ENCODE results near the gene ARHGAP6. TPM values are rescaled to one million over a fixed set of nuclear protein-coding genes. Genes with fewer than 3 reads are reported as not detected.

ARHGAP6 gene
- total and polyA plus RNA-seq, 9 of the 15 experiments (the other 6 are each of a cell fraction or from before 2014, with no cell fraction given): 12.5 to 63.6 (median 41.8) TPM

- CTCF ChIA-PET (ENCODE audit: low intra/inter-chr PET ratio): no interaction called here
- peaks cover 0 to 23% of the 10 kb centered on the region in 2 experiments; a peak in 2 of 5 replicates for H3K4me1 ChIP-seq (replicated peaks in 1 of 2; ENCODE audit: control insufficient read depth in 2 of 2, insufficient read depth in 2 of 2, low read length in 2 of 2)
- no peak overlapping the region for H3K9ac ChIP-seq (ENCODE audit: insufficient read depth in 1 of 2, low read depth in 2 of 2, low read length in 2 of 2)
- H3K4me2 ChIP-seq (ENCODE audit: insufficient read depth, low read length): no peak overlapping the region
- no peaks in the 10 kb centered on the region for H3K79me2 ChIP-seq (ENCODE audit: control insufficient read depth, insufficient read depth, low read length)
- no peaks in the 10 kb centered on the region for H3K36me3 ChIP-seq (ENCODE audit: control insufficient read depth, insufficient read depth, low read length)
- DNase-seq (ENCODE audit: extremely low read depth in 1 of 4, low spot score in 3 of 4): no peak
- 32% methylated on average over 3 of the region's 4 CpGs for WGBS (ENCODE audit: insufficient coverage, low coverage, missing lambda C conversion rate)
- H2AFZ ChIP-seq (ENCODE audit: low read depth, low read length): no peak overlapping the region
- in situ Hi-C loops (cut with MboI): no loop called here
- no peaks in the 10 kb centered on the region for H4K20me1 ChIP-seq (replicated peaks; ENCODE audit: control insufficient read depth, insufficient read depth, low read length)
- TF ChIP-seq NR1H2 (CRISPR knock-in tag; IDR thresholded peaks at IDR 0.05) (no peak), MLLT1 (IDR thresholded peaks at IDR 0.05) (no peak), NR0B1 (IDR thresholded peaks at IDR 0.05; ENCODE audit: partially characterized antibody) (no peak), ZZZ3 (IDR thresholded peaks at IDR 0.05) (no peak), YY1 (IDR thresholded peaks at IDR 0.05; ENCODE audit: borderline replicate concordance in 1 of 3, control insufficient read depth in 1 of 3, extremely low read depth in 1 of 3, insufficient read depth in 3 of 3, insufficient read length in 1 of 3, insufficient replicate concordance in 2 of 3, low read depth in 1 of 3, low read length in 2 of 3) (no peak), E2F6 (IDR thresholded peaks at IDR 0.05; ENCODE audit: borderline replicate concordance in 1 of 2, extremely low read depth in 1 of 2, insufficient read depth in 1 of 2, insufficient read length in 1 of 2, low read depth in 1 of 2, low read length in 1 of 2, poor library complexity in 1 of 2, severe bottlenecking in 1 of 2) (no peak), NFXL1 (CRISPR knock-in tag; IDR thresholded peaks at IDR 0.05) (no peak), IRF2 (CRISPR knock-in tag; IDR thresholded peaks at IDR 0.05) (no peak), KLF10 (CRISPR knock-in tag; IDR thresholded peaks at IDR 0.05) (no peak), MNT (conservative IDR thresholded peaks at IDR 0.05) (no peak), IFI16 (CRISPR knock-in tag; IDR thresholded peaks at IDR 0.05) (no peak), CBFA2T3 (IDR thresholded peaks at IDR 0.05) (no peak), ID3 (CRISPR knock-in tag; IDR thresholded peaks at IDR 0.05) (no peak), ID3 (tag; IDR thresholded peaks at IDR 0.05) (no peak), BMI1 (IDR thresholded peaks at IDR 0.05; ENCODE audit: low read length) (no peak), SRSF1 (IDR thresholded peaks at IDR 0.05; ENCODE audit: low read depth, low read length) (no peak), DACH1 (IDR thresholded peaks at IDR 0.05; ENCODE audit: partially characterized antibody) (no peak)
- H3K27me3 ChIP-seq (ENCODE audit: control insufficient read depth in 2 of 2, insufficient read depth in 2 of 2, low read length in 2 of 2): no peaks in the 10 kb centered on the region
- intact Hi-C loops (cut with micrococcal nuclease): no loop called here
- no peak overlapping the region for H3K27ac ChIP-seq (ENCODE audit: extremely low read depth, low read depth, low read length)
- POLR2A ChIA-PET: interaction anchor here (0.9 kb wide), 1 partner anchor 166 kb away, joined by 3 read pairs; no protein-coding TSS in a partner anchor
- no peak overlapping the region for H3K4me3 ChIP-seq
- no peak for FAIRE-seq
- no peak for ATAC-seq
- no peaks in the 10 kb centered on the region for H3K9me1 ChIP-seq (ENCODE audit: control insufficient read depth, insufficient read depth, low read length)
- no TSS peak for BruUV-seq (replicated peaks)
- no peaks in the 10 kb centered on the region for H3K9me3 ChIP-seq (replicated peaks; ENCODE audit: control insufficient read depth, insufficient read depth, low read depth, low read length)
Measured at GRCh38 chrX:11435568-11435967, 230.2 kb downstream of the ARHGAP6 start.
